Activated CD8-positive, alpha-beta memory T cell treated with anti-CD3 and anti-CD28 coated beads for 48 hours (primary cell): ENCODE results near the gene NRXN3.

ENCODE experiments used
- DNase-seq, 3 experiments: peaks; one replicate each; pipeline ENCODE4 v3.0.0-alpha.2; 2020; ENCODE audit warnings: low read depth in 2 of 3, low spot score in 2 of 3

Gene NRXN3

DNA sequence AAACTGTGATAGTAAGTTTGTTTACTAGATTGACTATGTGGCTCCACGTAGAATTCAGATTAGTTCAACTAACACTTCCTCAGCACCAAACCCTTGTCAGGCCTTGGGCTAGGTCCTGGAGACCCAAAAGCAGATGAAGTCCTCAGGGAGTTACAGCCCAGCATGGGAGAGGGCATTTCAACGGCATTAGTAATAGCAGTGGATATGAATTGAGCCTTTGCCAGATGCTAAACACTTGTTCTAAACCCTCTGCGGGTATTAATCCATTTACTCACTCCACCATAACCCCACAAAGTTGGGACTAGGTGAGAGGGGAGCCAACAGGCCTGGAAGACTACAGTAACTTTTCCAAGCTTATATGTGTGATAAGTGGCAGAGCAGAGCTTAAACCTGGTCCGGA, 1326.5 kb downstream of the NRXN3 start:
- DNase-seq: no peak

DNA sequence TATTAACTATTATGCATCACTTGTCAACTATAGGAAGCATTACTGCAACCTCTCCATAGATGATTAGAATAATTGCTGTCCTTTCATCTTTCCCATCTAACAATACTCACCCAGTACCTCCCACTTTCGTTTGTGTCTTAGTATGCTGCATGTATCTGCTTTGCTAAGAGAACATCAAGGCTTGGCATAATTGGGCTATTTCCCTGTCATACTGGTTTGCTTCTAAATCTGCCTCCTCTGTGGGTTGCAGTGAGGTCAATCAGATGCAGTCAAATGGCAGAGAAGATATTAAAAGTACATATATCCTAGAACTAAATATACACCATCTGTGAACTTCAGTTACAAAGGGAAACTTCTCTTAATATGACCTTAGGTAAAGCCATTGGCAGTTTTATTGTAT, 1330.3 kb downstream of the NRXN3 start:
- no peak for DNase-seq

DNA sequence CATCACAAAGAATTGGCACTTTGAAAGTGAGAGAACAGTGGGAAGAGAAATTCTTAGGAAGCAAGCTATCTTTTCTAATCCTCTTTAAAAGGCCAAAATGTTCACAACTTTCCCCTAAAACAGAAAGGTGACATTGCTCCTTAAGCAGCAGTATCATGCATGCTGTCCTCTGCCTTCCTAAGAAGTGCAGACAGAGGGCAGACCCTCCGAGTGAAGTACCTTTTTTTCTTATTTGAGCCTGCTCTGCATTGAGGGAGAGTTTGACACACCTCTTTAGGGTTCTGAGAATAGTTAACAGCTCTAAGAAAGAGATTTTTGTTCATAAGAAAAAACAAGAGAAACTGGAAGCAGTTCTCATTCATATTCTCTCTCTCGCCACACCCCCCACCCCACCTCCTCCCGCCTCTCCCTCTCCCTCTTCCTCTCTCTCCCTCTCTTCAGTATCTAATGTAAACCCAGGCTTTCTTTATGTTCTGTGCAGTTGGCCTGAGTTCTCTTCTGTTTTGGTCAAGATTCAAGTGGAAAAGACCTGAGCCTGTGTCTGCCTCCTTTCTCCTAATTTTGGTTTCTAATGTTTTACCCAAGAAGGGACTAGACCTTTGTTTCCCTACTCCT, 1332.1 kb downstream of the NRXN3 start:
- no peak for DNase-seq

DNA sequence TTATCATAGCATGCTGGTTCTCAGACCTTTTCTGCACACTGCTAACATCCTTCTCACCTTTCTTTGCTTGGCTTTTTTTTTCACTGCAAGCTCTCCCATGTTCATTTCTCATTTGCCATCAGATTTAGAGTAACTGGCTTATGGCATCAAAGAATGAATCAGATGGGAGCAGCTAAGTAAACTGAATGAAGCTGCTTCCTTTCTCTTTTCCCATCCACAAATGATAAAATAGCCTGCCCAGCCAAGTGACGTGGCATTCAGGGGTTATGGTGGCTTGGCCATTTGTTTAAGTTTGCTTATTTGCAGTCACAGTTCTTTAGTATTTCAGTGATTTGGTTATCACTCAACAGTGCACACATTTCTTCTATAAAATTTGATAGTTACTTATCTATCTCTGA, 1332.6 kb downstream of the NRXN3 start:
- DNase-seq: no peak

DNA sequence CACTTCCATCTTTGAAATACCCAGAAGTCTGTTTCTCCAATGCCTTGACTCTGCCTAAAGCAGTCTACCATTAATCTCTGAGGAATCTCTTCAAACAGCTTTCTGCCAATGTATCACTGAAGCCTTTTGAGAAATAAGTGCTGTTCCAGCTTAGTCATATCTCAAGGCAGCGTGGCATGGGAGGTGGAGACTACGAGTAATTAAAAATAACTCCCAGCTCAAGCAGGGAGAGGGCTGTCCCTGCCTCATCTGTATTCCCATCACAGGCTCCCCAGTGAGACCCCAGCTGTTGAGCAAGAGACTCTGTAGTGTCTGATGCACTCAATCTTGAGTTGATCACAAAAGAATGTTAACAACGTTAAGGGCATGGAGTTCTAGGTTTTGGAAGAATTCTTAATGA, 1340.5 kb downstream of the NRXN3 start:
- no peak for DNase-seq

DNA sequence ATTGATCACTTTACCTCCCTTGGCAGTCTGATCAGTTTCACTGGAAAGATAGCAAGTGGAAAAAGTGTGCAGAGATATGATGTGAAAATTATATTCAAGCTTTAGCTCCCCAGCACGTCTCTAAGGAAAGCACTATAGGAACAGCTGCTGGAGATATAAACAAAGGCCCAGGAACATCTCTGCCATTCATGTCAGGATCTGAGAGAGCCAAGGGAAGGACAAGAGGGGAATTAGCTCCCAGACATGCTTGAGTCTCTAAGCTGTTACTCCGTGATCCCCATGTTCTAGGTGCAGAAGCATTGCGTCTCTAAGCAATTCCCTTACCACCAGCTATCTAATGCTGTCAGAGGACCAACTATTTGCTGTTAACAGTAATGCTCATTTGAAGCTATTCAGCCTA, 1341.0 kb downstream of the NRXN3 start:
- no peak for DNase-seq

DNA sequence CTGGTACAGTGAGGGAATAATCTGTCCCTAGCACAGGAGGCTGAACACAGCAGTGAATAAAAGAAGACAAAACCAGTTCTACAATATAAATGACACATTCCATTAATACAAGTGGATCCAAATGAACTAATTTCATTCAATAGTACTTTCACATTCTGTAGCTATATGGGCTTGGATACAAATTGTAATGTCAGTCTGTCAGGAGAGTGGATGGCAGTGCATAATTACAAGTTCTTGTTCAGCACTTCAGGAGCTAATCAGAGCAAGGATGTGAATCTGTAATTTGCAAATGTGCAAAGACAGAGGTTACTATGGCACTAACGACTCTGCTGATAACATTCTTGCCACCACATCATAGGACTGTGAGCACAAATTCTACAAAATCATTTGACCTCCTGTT, 1343.3 kb downstream of the NRXN3 start:
- DNase-seq: no peak

DNA sequence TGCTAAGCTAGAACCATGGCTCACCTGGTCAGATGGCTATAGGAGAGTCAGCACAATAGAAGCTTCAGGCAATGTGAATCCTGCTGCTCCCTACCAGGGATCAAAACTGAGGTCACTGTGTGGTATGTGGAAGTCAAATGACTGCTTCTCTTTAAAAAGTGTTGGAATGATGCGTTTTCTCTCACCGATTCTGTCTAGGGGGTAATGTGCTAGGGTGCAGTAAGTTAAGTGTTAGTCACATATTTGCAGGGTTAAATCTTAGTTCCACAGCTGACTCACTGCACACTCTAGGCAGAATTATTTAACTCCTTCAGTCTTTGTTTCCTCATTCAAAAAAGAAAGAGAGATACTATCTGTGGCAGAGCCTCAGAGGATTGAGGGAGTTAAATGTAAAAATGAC, 1344.5 kb downstream of the NRXN3 start:
- no peak for DNase-seq

DNA sequence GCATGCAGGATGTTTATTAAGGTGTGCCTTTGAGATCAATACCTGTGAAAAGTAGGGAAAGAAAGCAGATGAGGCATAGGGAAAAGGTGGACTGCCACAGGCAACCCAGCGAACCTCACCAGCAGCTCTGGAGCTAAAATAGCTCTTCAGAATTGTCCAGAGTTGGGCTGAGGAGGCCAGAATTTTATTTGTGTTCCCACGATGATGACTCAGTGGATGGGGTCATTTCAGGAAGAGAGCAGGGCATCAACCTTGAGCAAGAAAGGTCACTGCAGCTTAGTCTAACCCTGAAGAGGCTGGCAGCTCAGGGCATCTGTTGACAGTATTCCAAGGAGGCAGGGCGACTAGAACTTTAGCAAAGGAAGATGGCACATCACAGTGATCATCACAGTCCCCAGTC, 1345.0 kb downstream of the NRXN3 start:
- DNase-seq: no peak

DNA sequence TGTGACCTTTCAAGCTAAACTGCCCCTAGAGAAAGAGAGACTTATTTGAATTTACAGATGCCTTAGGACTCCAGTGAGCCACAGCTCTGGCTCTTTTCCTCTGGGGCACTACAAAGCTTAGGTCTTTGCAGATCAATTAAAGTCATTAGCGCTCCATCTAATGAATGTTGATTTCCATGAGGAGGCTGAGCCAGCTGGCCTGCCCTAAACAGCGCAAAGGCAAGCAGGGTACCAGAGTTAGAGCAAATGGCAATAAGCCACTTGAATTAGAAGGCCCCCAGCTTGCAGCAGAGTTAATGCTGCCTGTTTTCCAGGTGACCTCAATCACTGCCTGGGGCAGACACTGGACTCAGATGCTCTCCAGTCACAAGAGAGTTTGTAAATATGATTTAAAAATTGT, 1345.8 kb downstream of the NRXN3 start:
- DNase-seq: no peak

DNA sequence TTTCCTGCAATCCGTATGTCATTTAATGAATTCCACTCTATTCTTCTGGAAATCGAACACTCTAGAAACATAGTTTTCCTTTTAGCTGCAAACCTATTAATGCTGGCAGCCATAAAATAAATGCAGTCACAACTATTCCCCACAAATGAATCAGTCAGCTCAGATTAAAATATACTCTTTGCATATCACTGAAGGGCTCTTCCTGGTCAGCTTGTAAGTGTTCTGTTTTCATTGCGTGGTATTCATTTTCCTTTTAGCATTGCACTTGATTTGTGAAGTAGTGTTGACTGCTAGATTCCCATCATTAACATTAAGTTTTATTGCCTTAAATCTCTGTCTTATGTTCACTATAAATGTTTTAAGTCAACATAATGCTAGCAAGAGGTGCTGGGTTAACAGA, 1355.2 kb downstream of the NRXN3 start:
- DNase-seq: no peak

DNA sequence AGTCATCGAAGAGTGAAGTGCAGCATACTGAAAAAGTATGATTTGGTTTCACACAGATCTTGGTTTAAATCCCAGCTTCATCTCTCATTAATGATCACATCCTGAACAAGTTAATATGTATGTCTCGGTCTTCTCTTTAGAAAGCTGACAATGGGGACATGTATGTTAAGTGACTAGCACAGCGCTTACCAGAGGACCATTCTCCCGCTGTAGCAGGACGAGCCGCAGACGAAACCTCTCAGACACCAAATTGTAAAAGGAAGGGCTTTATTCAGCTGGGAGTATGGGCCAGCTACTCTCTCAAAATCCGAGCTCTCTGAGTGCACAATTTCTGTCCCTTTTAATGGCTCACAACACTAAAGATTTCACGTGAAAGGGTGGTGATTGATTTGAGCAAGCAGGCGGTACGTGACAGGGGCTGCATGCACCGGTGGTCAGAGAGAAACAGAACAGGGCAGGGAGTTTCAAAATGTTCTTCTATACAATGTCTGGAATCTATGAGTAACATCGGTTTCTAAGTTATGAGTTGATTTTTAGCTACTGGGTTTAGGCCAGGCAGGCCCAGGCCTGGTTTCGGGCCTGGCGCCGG, 1358.7 kb downstream of the NRXN3 start:
- DNase-seq: no peak

DNA sequence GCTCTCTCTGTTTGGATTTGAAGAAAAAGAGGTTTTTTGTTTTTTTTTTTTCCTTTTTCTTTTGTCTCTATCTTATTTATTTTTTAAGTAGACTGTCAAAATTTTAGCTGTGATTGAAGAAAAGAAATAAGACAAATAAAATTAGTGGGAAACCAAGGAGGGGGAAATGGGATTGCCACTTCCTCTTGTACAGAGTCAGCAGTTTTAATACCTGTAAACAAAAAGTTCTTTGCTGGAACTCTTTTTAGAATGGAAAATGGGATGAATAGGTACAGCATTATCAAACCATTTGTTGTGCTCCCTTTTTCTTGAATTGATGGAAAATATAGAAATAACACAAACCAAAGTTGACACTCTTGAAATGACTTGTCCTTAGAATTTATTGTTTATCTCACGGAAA, 1360.4 kb downstream of the NRXN3 start:
- no peak for DNase-seq

DNA sequence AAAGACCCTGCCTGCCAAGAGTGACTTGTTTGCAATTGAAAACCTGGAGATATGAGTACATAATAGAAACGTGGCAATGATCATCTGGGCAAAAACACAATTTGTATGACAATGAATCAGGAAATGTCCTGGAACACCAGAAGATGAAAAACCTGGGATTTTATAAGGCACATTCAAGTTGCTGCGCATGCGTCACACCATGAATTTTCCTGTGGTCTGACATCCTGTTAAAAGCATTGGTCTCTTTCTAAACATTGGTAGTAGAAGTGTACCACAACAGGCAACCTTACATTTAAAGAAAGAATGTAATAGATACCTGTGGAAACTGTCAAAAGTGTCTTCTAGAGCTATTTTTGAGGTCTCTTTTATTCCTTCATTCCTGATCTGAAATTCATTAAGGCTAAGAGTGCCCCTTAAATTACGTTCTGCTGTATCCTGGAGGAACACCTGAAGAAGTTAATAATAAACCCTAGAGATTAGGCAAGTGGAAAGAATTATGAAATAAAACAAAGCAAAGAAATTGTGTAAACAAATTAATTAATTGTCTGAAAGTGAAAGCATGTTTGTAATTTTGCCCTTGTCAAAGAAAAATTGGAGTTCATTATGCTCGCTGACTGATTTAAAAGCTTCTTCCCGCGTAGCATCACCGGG, 1364.7 kb downstream of the NRXN3 start:
- no peak for DNase-seq

DNA sequence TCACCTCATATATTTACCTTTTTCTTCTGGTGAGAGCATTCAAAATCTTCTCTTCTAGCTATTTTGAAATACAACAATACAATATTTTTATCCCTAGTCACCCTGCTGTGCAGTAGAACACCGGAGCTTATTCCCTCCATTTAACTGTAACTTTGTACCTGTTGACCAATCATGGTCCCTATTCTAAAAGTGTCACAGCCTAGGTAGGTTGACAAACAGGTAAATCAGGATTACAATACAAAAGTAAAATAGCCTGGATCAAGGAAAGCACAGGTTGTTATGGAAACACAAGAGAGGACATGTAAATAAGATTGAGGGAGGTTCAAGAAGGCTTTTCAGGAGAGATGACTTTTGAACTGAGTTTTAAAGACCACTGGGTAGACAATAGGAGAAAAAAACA, 1370.2 kb downstream of the NRXN3 start:
- no peak for DNase-seq

DNA sequence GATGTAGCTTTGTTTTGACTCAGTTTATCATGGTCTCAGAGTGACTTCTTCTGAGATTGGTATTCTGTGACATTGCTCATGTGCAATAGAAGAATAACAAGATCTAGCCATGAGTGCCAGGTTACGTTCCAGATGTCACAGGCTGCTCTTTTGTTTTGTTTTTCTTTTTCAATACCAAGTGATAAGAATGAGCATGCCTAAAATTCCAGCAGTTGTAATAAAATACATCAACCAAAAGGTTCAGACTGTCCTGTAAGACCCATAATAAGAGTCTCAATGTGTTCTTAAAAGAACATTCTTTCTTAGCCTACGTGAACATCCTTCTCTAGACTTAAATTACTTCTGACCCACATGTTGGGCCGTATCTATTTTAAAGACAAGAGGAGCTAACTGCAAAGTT, 1371.9 kb downstream of the NRXN3 start:
- no peak for DNase-seq

DNA sequence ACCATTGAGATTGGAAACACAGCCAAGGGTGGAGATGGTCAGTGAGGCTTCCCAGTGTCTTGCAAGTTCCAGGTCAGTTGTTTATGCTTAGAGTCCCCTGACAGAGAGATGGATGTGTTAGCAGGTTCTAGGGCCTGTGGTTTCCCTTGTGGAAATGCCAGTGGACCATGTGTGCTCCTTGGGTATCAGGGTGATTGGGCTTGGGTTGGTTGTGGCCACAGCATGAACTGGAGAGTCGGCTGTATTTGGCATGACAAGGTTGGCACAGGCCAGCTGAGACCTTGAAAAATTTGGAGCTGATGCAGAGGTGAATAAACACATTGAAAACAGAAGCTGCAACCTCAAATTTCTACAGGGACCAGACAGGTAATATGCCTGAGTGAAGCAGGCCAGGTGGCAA, 1373.2 kb downstream of the NRXN3 start:
- no peak for DNase-seq

DNA sequence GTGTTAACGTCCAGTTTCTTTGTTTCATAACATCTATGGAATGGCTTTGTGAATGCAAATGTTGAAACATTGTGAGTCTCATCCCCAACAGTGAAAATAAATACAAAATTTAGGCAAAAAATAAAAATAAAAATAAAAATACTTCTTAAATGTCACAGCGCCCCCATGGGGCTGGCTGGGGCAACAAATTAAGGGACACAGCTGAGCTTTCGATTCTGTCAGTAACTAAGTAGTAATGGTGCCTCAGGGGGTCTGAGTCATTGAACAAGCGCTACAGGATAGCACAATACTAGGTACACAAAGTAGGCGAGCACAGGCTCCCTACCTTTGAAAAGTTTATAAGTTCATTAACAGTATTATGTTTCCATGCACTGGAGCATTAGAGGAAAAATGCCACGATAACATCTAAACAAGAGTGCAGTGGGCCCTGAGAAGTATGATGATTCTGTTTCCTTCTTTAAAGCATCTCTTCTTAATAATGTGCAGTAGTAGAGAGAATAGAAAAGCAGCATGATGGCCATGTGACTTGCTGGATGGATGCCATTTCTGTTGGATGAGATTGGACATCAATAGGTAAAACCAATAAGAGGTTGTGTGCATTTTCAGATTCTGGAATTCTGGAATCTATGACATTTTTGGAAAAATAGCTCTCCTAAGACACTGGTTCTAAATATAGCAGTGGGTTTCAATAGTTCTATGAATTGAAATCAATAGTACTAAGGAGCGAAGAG, 1374.0 kb downstream of the NRXN3 start:
- DNase-seq: no peak

DNA sequence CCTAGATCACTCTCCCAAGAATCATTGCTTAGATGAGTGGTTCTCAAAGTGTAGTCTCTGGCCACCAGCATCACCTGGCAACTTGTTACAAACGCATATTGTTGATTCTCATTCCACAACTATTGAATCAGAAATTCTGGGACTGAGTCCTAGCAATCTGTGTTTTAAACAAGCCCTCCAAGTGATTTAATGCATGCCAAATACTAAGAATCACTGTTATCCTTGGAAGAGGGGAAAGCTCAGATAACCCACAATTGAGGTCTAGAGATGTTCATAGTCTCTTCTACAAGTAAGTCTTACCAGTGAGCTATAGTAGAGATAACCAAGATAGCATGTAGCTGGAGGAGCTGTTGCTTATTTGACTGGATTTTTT, 1374.5 kb downstream of the NRXN3 start:
- DNase-seq: no peak

DNA sequence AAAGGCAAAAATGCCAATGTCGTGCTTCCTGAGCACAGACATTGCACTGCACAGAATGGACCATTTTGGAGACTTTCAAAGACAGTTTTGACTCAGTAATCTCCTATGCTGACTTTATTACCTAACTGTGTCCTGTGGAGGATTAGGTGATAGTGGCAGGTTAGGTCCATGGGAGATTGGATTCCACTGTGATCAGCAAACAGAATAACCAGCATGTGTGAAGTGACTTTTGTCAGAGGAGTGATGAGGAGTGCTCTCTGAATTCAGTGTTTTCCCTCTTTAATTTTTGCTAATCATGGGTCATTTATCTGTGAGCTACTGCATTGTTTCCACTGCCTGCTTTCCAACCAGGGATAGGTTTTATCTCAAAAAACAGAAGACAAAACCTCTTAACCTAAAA, 1378.7 kb downstream of the NRXN3 start:
- DNase-seq: no peak

DNA sequence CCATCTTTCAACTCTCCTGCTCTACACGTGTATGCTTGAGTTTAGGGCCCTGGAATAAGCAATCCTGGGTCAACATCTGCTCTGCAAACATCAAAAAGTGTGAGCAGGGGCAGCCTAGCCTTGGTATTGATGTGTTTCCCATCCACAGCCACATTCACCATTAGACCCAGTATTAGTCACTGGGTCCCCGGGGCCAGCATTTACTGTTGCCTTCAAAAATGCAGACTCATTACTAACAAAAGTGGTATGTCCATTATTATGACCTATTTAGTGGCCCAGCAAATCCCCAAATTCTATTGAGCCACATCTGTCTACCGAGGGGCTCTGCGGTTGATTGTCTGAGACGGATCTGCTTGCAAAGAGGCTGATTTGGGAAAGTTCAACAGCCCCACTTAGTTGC, 1379.3 kb downstream of the NRXN3 start:
- no peak for DNase-seq

DNA sequence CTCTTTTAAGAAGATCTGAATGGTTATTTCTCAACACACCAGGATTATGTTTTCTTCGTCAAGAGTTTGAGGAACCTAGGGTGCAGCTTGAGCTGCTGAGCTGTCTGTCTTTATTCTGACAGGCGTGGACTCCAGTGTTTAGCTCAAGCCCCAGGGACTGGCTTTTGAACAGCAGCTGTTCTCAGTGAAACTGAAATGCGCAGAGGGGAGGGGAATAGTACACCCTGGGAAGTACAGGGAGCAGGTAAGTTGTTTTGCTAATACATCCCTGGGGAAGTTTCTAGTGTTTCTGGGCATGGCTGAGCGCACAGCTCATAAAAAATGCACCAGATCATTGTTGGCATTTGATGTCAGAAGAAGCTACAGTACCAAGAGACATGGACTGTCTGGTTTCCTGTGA, 1381.3 kb downstream of the NRXN3 start:
- no peak for DNase-seq
